Brain microvascular endothelial cell (primary cell): ENCODE results near the gene MAP4K3.

ENCODE experiments used
- DNase-seq: peaks from one replicate; pipeline ENCODE4 v3.0.0-alpha.2; 2020
- H3K27ac ChIP-seq: fragments of 250-450 bp; sonication (Bioruptor Pico); 2 replicates; pipeline ENCODE4 v1.5.1; 2020; ENCODE audit warnings: mild to moderate bottlenecking, moderate library complexity
- H3K27me3 ChIP-seq: fragments of 250-450 bp; sonication (Bioruptor Pico); replicated peaks from 2 replicates; pipeline ENCODE4 v1.5.1; 2020; ENCODE audit warnings: mild to moderate bottlenecking
- H3K36me3 ChIP-seq: fragments of 250-450 bp; sonication (Bioruptor Pico); replicated peaks from 2 replicates; pipeline ENCODE4 v1.5.1; 2020; ENCODE audit warnings: mild to moderate bottlenecking
- H3K4me3 ChIP-seq: 2 replicates; pipeline ENCODE4 v1.5.1; 2011; ENCODE audit warnings: low read depth, mild to moderate bottlenecking, control low read depth, low read length, moderate library complexity
- CTCF ChIP-seq: IDR thresholded peaks from 2 replicates; pipeline ENCODE4 v1.5.1; 2011; ENCODE audit warnings: low read depth, mild to moderate bottlenecking, moderate library complexity, low read length, control low read depth, inconsistent platforms; ENCODE audit errors: missing control alignments
- in situ Hi-C: cut with HindIII; loops from 2 replicates; pipeline ENCODE4 v1.10.0; 2017; ENCODE audit warnings: low sequenced_read_pairs, low pct_ligation_motif_present

The MAP4K3 gene

GRCh38 chr2:39432701-39433100 lies 4.4 kb downstream of the MAP4K3 start:
- TF ChIP-seq CTCF: no peak
- no peak overlapping the region for H3K27ac ChIP-seq

GRCh38 chr2:39431592-39432316 lies 5.3 kb downstream of the MAP4K3 start:
- in situ Hi-C loops: no loop called here
- no peak for DNase-seq
- Histone ChIP-seq H3K36me3 (peaks cover under 1% of the 10 kb centered on the region), H3K4me3 (no peak overlapping the region), H3K27ac (no peak overlapping the region), H3K27me3 (no peaks in the 10 kb centered on the region)
- TF ChIP-seq CTCF: no peak

More at GRCh38 chr2:39432701-39433100, 4.4 kb downstream of the MAP4K3 start:
- no peak for DNase-seq
- Histone ChIP-seq H3K27me3 (no peaks in the 10 kb centered on the region), H3K4me3 (no peak overlapping the region), H3K36me3 (peaks cover 3% of the 10 kb centered on the region)
- in situ Hi-C loops: no loop called here

GRCh38 chr2:39429746-39430145 lies 7.3 kb downstream of the MAP4K3 start:
- Histone ChIP-seq H3K27ac (no peak overlapping the region), H3K4me3 (no peak overlapping the region), H3K36me3 (no peaks in the 10 kb centered on the region), H3K27me3 (no peaks in the 10 kb centered on the region)
- TF ChIP-seq CTCF: no peak
- in situ Hi-C loops: no loop called here
- DNase-seq: no peak

- in situ Hi-C loops: no loop called here
- Histone ChIP-seq H3K27me3 (no peaks in the 10 kb centered on the region), H3K36me3 (no peaks in the 10 kb centered on the region), H3K27ac (no peak overlapping the region), H3K4me3 (no peak overlapping the region)
- TF ChIP-seq CTCF: no peak
- DNase-seq: no peak
Measured at GRCh38 chr2:39424951-39425350, 12.1 kb downstream of the MAP4K3 start.

- in situ Hi-C loops: no loop called here
- no peaks in the 10 kb centered on the region for H3K27me3 ChIP-seq
- no peak for DNase-seq
- no peak for TF ChIP-seq CTCF
- no peaks in the 10 kb centered on the region for H3K36me3 ChIP-seq
- H3K4me3 ChIP-seq: no peak overlapping the region
- H3K27ac ChIP-seq: no peak overlapping the region
Measured at GRCh38 chr2:39422700-39423099, 14.4 kb downstream of the MAP4K3 start.

- Histone ChIP-seq H3K27me3 (no peaks in the 10 kb centered on the region), H3K36me3 (no peaks in the 10 kb centered on the region), H3K27ac (no peak overlapping the region), H3K4me3 (no peak overlapping the region)
- in situ Hi-C loops: no loop called here
- TF ChIP-seq CTCF: no peak
- DNase-seq: no peak
Measured at GRCh38 chr2:39421354-39421753, 15.7 kb downstream of the MAP4K3 start.
